ENCODE results near the gene STRN4.

DNA sequence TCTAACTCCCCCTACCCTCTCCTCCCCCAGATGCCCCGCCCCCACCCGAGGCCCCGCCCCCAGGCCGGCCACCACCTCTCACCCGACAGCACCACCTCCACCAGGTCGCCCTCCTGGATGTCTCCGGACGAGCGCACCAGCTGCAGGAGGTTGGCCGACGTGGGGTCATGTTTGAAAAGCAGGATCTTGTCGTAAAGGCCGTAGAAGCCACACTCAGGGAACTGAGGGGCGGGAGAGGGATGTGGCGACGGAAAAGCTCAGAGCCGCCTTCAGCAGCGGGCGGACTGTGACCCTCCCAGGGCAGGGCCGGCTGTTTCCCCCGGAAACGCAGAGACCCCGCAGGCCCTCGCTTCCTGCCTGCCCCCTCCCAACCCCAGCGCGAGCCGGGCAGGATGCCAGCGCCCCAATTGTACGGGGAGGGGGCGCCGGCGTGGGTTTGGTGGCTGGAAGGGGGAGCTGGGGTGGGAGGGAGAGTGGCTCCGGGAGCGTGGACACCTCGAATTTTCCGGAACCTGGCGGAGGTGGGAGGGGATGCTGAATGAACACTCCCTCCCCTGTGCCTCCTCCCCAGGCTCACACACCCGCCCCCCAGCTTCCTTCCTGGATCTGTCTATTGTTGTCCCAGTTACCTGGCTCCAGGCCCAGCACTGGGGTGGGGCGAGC, 32.3 kb downstream of the STRN4 start:
- TF ChIP-seq, protein P1, sequence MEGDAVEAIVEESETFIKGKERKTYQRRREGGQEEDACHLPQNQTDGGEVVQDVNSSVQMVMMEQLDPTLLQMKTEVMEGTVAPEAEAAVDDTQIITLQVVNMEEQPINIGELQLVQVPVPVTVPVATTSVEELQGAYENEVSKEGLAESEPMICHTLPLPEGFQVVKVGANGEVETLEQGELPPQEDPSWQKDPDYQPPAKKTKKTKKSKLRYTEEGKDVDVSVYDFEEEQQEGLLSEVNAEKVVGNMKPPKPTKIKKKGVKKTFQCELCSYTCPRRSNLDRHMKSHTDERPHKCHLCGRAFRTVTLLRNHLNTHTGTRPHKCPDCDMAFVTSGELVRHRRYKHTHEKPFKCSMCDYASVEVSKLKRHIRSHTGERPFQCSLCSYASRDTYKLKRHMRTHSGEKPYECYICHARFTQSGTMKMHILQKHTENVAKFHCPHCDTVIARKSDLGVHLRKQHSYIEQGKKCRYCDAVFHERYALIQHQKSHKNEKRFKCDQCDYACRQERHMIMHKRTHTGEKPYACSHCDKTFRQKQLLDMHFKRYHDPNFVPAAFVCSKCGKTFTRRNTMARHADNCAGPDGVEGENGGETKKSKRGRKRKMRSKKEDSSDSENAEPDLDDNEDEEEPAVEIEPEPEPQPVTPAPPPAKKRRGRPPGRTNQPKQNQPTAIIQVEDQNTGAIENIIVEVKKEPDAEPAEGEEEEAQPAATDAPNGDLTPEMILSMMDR (IDR thresholded peaks at IDR 0.05): no peak
- TF ChIP-seq POLR2A (IDR thresholded peaks at IDR 0.05): peak in 1 of 2 donors; percentile 5
